Measurements from ENCODE around the gene CKLF. TPM values are rescaled to one million over a fixed set of nuclear protein-coding genes. Genes with fewer than 3 reads are reported as not detected.

Gene CKLF
- total and polyA plus RNA-seq, 2 donors from 2014 or later, result 28.7 to 42.4 TPM

- FAIRE-seq, result no peak
These were observed 10.0 kb upstream of the CKLF start for GRCh38 chr16:66542396-66542795.

DNA sequence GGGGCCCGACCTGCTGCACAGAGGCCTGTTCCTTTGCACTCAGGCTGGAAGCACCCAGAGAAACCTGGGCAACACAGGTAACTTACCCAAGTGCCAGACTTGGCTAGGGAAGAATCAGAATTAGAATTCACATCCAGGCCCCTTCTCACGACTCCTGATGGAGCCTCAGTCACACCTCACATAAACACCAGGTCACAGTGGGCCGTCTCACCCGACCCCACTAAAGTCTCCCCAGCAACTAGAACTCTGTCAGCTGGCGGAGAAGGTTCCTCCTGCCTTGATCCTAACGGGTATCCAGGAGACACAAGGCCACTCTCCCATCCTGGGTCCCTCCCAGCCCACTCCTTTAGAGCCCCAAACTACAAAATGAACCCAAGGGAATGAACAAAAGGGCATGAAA, 8.8 kb upstream of the CKLF start:
- TF ChIP-seq, protein P1, sequence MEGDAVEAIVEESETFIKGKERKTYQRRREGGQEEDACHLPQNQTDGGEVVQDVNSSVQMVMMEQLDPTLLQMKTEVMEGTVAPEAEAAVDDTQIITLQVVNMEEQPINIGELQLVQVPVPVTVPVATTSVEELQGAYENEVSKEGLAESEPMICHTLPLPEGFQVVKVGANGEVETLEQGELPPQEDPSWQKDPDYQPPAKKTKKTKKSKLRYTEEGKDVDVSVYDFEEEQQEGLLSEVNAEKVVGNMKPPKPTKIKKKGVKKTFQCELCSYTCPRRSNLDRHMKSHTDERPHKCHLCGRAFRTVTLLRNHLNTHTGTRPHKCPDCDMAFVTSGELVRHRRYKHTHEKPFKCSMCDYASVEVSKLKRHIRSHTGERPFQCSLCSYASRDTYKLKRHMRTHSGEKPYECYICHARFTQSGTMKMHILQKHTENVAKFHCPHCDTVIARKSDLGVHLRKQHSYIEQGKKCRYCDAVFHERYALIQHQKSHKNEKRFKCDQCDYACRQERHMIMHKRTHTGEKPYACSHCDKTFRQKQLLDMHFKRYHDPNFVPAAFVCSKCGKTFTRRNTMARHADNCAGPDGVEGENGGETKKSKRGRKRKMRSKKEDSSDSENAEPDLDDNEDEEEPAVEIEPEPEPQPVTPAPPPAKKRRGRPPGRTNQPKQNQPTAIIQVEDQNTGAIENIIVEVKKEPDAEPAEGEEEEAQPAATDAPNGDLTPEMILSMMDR (IDR thresholded peaks at IDR 0.05; ENCODE audit: borderline replicate concordance, extremely low read depth, insufficient read depth), result no peak
- Histone ChIP-seq H3K36me3 (ENCODE audit: control insufficient read depth in 2 of 3, insufficient read depth in 3 of 3, low read length in 3 of 3) (peaks cover 0 to 3% (median 0%) of the 10 kb centered on the region in 3 donors), H3K27me3 (ENCODE audit: control insufficient read depth, insufficient read depth, low read length) (no peaks in the 10 kb centered on the region), H3K9ac (ENCODE audit: low read length in 3 of 3) (no peak overlapping the region), H3K27ac (ENCODE audit: low read depth in 2 of 2, low read length in 2 of 2) (no peak overlapping the region), H3K4me1 (ENCODE audit: control insufficient read depth in 2 of 3, insufficient read depth in 2 of 3, low read depth in 1 of 3, low read length in 3 of 3) (peaks cover 0 to 2% (median 0%) of the 10 kb centered on the region in 3 donors), H3K4me3 (ENCODE audit: low read length in 3 of 3) (no peak overlapping the region), H3K9me3 (ENCODE audit: control insufficient read depth in 2 of 3, insufficient read depth in 1 of 3, low read length in 3 of 3) (no peaks in the 10 kb centered on the region)
- intact Hi-C loops (cut with DNase I), result no loop called here
- DNase-seq (no peak), FAIRE-seq (no peak)

More at GRCh38 chr16:66542396-66542795, 10.0 kb upstream of the CKLF start:
- TF ChIP-seq, protein P1 (IDR thresholded peaks at IDR 0.05; ENCODE audit: borderline replicate concordance, extremely low read depth, insufficient read depth), result no peak
- no peak overlapping the region for H3K27ac ChIP-seq (ENCODE audit: low read depth in 2 of 2, low read length in 2 of 2)
- peaks cover 0 to 3% (median under 1%) of the 10 kb centered on the region in 3 donors for H3K36me3 ChIP-seq (ENCODE audit: control insufficient read depth in 2 of 3, insufficient read depth in 3 of 3, low read length in 3 of 3)
- no peaks in the 10 kb centered on the region for H3K27me3 ChIP-seq (ENCODE audit: control insufficient read depth, insufficient read depth, low read length)
- intact Hi-C loops (cut with DNase I), result no loop called here
- H3K4me3 ChIP-seq (ENCODE audit: low read length in 3 of 3), result no peak overlapping the region
- no peak for DNase-seq
- no peaks in the 10 kb centered on the region for H3K9me3 ChIP-seq (ENCODE audit: control insufficient read depth in 2 of 3, insufficient read depth in 1 of 3, low read length in 3 of 3)
- H3K9ac ChIP-seq (ENCODE audit: low read length in 3 of 3), result no peak overlapping the region
- no peaks in the 10 kb centered on the region for H3K4me1 ChIP-seq (ENCODE audit: control insufficient read depth in 2 of 3, insufficient read depth in 2 of 3, low read depth in 1 of 3, low read length in 3 of 3)

GRCh38 chr16:66544016-66544757, 8.2 kb upstream of the CKLF start:
- Histone ChIP-seq H3K36me3 (ENCODE audit: control insufficient read depth in 2 of 3, insufficient read depth in 3 of 3, low read length in 3 of 3) (peaks cover 0 to 3% (median 0%) of the 10 kb centered on the region in 3 donors), H3K4me3 (ENCODE audit: low read length in 3 of 3) (no peak overlapping the region), H3K9me3 (ENCODE audit: control insufficient read depth in 2 of 3, insufficient read depth in 1 of 3, low read length in 3 of 3) (no peaks in the 10 kb centered on the region), H3K27ac (ENCODE audit: low read depth in 2 of 2, low read length in 2 of 2) (no peak overlapping the region), H3K27me3 (ENCODE audit: control insufficient read depth, insufficient read depth, low read length) (no peaks in the 10 kb centered on the region), H3K9ac (ENCODE audit: low read length in 3 of 3) (no peak overlapping the region), H3K4me1 (ENCODE audit: control insufficient read depth in 2 of 3, insufficient read depth in 2 of 3, low read depth in 1 of 3, low read length in 3 of 3) (peaks cover 0 to 3% (median 0%) of the 10 kb centered on the region in 3 donors)
- TF ChIP-seq, protein P1 (IDR thresholded peaks at IDR 0.05; ENCODE audit: borderline replicate concordance, extremely low read depth, insufficient read depth), result no peak
- intact Hi-C loops (cut with DNase I), result no loop called here
- DNase-seq (no peak), FAIRE-seq (no peak)
